HL-60/S4 (cell line): ENCODE results near the gene KCNMA1.
"Not testable (repeated sequence)": the region's sequence is repeated elsewhere in the genome, so short reads cannot be mapped to it uniquely, and the experiment has no call there.

Experiments
- in situ Hi-C: fragments of 300-500 bp; cut with MboI; formaldehyde crosslinking; loops from 2 replicates; pipeline ENCODE4 v1.14.3; 2022; ENCODE audit warnings: low sequenced_read_pairs

KCNMA1 gene

GRCh38 chr10:77590344-77591237, 47.0 kb downstream of the KCNMA1 start:
- in situ Hi-C loops: no loop called here

- in situ Hi-C loops: not testable (repeated sequence)
These were observed 47.9 kb downstream of the KCNMA1 start for GRCh38 chr10:77589703-77590102.

GRCh38 chr10:77588886-77589285, 48.7 kb downstream of the KCNMA1 start:
- in situ Hi-C loops: no loop called here

- in situ Hi-C loops: no loop called here
These were observed 50.2 kb downstream of the KCNMA1 start for GRCh38 chr10:77587416-77587790.

- in situ Hi-C loops: no loop called here
These were observed 50.7 kb downstream of the KCNMA1 start for GRCh38 chr10:77586719-77587415.

GRCh38 chr10:77584938-77585337, 52.7 kb downstream of the KCNMA1 start:
- in situ Hi-C loops: no loop called here

GRCh38 chr10:77583527-77583926, 54.1 kb downstream of the KCNMA1 start:
- in situ Hi-C loops: no loop called here

- in situ Hi-C loops: no loop called here
These were observed 54.9 kb downstream of the KCNMA1 start for GRCh38 chr10:77582710-77583115.

GRCh38 chr10:77581738-77582137, 55.9 kb downstream of the KCNMA1 start:
- in situ Hi-C loops: no loop called here

GRCh38 chr10:77580482-77580881, 57.1 kb downstream of the KCNMA1 start:
- in situ Hi-C loops: no loop called here

- in situ Hi-C loops: no loop called here
These were observed 58.9 kb downstream of the KCNMA1 start for GRCh38 chr10:77578583-77579227.

- in situ Hi-C loops: no loop called here
These were observed 59.9 kb downstream of the KCNMA1 start for GRCh38 chr10:77577666-77578229.

GRCh38 chr10:77576444-77577032, 61.1 kb downstream of the KCNMA1 start:
- in situ Hi-C loops: no loop called here

- in situ Hi-C loops: no loop called here
These were observed 61.6 kb downstream of the KCNMA1 start for GRCh38 chr10:77576007-77576367.

GRCh38 chr10:77575271-77576006, 62.2 kb downstream of the KCNMA1 start:
- in situ Hi-C loops: no loop called here

GRCh38 chr10:77574438-77574837, 63.2 kb downstream of the KCNMA1 start:
- in situ Hi-C loops: no loop called here

- in situ Hi-C loops: not testable (repeated sequence)
These were observed 65.1 kb downstream of the KCNMA1 start for GRCh38 chr10:77572520-77572919.

GRCh38 chr10:77571490-77571889, 66.1 kb downstream of the KCNMA1 start:
- in situ Hi-C loops: no loop called here

- in situ Hi-C loops: no loop called here
These were observed 70.6 kb downstream of the KCNMA1 start for GRCh38 chr10:77566914-77567566.

GRCh38 chr10:77566236-77566635, 71.4 kb downstream of the KCNMA1 start:
- in situ Hi-C loops: no loop called here
